Pulmonary artery endothelial cell (primary cell): ENCODE results near the gene ACTG1. TPM values are rescaled to one million over a fixed set of nuclear protein-coding genes. Genes with fewer than 3 reads are reported as not detected.

ENCODE experiments used
- DNase-seq: peaks from one replicate; pipeline ENCODE4 v3.0.0-alpha.2; 2011; ENCODE audit warnings: low read depth, low spot score
- total RNA-seq: library from RNA; depleted of rRNA; stranded (reverse); fragments of >200 nt; gene quantifications from 2 replicates; pipeline ENCODE4 v1.2.3, GENCODE V29; 2014

ACTG1 gene
- total RNA-seq, 1 donor from 2014 or later = 9,538 TPM

DNA sequence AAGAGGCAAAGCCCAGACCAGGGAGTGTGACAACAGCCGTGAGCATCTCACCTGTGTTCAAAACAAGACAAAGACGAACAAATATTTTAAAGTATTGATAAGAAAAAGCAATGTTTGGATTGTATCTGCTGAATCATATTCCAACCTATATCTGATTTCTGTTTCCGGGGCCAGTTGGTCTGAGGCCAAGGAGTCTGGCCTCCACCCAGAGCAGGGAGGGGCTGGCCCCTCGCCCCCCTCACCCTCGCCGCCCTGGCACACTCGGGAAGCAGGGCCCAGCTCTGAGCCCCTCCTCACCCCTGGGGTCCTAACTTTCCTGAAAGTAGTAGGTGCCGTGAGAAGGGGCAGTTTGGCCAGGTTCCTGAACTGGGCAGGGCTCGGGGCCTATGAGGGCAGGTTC is 48.0 kb downstream of the ACTG1 start:
- DNase-seq = no peak

DNA sequence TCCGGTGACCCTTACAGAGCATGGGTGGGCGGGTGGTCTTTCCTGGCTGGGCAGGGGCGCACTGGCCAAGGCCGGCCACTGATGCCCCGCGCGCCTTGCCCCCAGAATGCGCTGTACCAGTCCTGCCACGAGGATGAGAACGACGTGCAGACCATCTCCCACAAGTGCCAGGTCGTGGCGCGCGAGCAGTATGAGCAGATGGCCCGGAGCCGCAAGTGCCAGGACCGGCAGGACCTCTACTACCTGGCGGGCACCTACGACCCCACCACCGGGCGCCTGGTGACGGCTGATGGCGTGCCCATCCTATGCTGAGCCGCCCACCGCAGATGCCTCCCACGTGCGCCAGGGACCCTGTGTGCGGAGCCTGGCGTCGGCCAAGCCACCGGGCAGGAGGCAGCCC is 49.1 kb downstream of the ACTG1 start:
- DNase-seq = no peak

DNA sequence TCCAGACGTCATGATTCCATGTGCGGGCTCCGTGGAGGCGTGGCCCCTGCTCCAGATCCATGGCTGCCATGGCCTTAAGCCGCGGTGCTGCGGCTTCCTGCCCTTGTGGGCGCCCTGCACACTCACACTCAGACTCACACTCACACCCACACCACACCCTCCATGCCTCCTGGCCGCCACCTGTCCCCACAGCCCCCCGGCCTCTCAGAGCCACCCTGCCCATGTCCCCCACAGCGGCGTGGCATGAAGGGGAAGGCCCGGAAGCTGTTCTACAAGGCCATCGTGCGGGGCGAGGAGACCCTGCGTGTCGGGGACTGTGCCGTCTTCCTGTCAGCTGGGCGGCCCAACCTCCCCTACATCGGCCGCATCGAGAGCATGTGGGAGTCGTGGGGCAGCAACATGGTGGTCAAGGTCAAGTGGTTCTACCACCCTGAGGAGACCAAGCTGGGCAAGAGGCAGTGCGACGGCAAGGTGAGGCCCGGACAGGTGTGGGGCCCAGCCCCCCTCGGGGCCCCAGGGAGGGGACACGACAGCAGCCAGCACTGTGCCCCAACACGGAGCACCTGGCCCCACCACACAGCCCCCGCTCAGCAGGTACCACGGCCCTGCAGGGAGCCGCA is 50.0 kb downstream of the ACTG1 start:
- no peak for DNase-seq

DNA sequence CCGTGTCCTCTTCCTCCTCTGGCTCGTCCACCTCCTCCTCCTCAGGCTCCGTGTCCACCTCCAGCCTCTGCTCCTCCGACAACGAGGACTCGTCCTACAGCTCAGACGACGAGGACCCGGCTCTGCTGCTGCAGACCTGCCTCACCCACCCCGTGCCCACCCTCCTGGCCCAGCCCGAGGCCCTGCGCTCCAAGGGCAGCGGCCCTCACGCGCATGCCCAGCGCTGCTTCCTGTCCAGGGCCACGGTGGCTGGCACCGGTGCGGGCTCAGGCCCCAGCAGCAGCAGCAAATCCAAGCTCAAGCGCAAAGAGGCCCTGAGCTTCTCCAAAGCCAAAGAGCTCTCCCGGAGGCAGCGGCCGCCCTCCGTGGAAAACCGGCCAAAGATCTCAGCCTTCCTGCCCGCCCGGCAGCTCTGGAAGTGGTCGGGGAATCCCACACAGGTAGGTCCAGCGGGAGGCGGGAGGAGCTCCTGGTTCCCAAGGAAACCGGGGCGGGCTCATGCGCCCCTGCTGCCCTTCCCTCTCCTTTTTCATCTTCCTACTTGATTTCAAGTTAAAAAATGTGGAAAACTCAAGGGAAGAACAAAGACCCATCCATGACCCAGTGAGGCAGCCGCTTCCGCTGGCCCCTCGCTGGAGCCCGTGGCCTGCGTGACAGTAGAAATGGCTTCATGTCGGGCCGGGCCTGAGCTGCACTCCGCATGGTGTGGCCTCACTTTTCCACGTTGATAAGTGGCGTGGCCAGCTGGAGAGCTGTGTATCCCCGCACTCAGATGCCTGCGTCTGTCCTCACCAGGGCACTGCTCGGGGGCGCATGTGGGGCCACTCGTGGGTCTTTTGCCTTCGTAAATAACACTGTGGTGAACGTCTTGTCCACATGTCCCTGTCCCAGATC is 50.7 kb downstream of the ACTG1 start:
- no peak for DNase-seq

DNA sequence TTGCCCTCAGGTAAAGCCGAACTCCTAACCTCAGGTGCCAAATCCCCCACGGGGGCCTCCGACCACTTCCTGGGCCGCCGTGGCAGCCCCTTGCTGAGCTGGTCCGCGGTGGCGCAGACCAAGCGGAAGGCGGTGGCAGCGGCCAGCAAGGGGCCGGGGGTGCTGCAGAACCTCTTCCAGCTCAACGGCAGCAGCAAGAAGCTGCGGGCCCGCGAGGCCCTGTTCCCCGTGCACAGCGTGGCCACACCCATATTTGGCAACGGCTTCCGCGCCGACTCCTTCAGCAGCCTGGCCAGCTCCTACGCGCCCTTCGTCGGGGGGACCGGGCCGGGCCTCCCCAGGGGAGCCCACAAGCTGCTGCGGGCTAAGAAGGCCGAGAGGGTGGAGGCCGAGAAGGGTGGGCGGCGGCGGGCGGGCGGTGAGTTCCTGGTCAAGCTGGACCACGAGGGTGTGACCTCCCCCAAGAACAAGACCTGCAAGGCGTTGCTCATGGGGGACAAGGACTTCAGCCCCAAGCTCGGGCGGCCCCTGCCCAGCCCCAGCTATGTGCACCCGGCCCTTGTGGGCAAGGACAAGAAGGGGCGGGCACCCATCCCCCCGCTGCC is 51.6 kb downstream of the ACTG1 start:
- no peak for DNase-seq

Other genes starting within 250 kb of the ACTG1 start
- gene SLC38A10, start 217.5 kb downstream of the ACTG1 start, total RNA-seq = 61.1 and 66.2 TPM in 2 replicates
- 2.5 and 2.8 TPM in 2 replicates for gene BAHCC1, start 117.3 kb downstream of the ACTG1 start, total RNA-seq
- 0.35 and 0.66 TPM in 2 replicates for gene FSCN2, start 15.6 kb upstream of the ACTG1 start, total RNA-seq
- 17.5 and 21.7 TPM in 2 replicates for gene FAAP100, start 39.6 kb upstream of the ACTG1 start, total RNA-seq
- 103 and 114 TPM in 2 replicates for gene NPLOC4, start 124.3 kb upstream of the ACTG1 start, total RNA-seq
- gene TSPAN10, start 124.4 kb upstream of the ACTG1 start, total RNA-seq = 0.14 and 0.26 TPM in 2 replicates
- 0.26 and 0.56 TPM in 2 replicates for gene PDE6G, start 143.7 kb upstream of the ACTG1 start, total RNA-seq
- gene OXLD1, start 153.8 kb upstream of the ACTG1 start, total RNA-seq = 29.3 and 34.8 TPM in 2 replicates
- 13.3 and 13.7 TPM in 2 replicates for gene CCDC137, start 153.9 kb upstream of the ACTG1 start, total RNA-seq
- gene ARL16, start 171.0 kb upstream of the ACTG1 start, total RNA-seq = 16.5 and 43.3 TPM in 2 replicates
- 68.9 and 91.5 TPM in 2 replicates for gene HGS, start 171.2 kb upstream of the ACTG1 start, total RNA-seq
- 17.1 and 24.5 TPM in 2 replicates for gene MRPL12, start 190.6 kb upstream of the ACTG1 start, total RNA-seq
- gene SLC25A10, start 199.5 kb upstream of the ACTG1 start, total RNA-seq = 24.4 and 26.7 TPM in 2 replicates